A673 (cell line): ENCODE results near the gene GPX4.

Experiments used
- CTCF ChIP-seq: fragments of 300-800, 200-600 bp; sonication (generic); conservative IDR thresholded peaks from 2 replicates; pipeline ENCODE4 v1.5.1; 2017; ENCODE audit warnings: low read depth, mild to moderate bottlenecking, antibody characterized with exemption, low read length, moderate library complexity, mixed read lengths
- EZH2 ChIP-seq: fragments of 200-600 bp; sonication (generic); IDR thresholded peaks from 2 replicates; pipeline ENCODE4 v1.6.1; 2017; ENCODE audit warnings: borderline replicate concordance, low read depth, mild to moderate bottlenecking, mixed read lengths, antibody characterized with exemption, low read length; ENCODE audit not compliant: poor library complexity, severe bottlenecking

GRCh38 chr19:1116726-1117581, 13.2 kb downstream of the GPX4 start:
- TF ChIP-seq CTCF (no peak), EZH2 (no peak)
